ENCODE results near the gene GABPB1.

Gene GABPB1

DNA sequence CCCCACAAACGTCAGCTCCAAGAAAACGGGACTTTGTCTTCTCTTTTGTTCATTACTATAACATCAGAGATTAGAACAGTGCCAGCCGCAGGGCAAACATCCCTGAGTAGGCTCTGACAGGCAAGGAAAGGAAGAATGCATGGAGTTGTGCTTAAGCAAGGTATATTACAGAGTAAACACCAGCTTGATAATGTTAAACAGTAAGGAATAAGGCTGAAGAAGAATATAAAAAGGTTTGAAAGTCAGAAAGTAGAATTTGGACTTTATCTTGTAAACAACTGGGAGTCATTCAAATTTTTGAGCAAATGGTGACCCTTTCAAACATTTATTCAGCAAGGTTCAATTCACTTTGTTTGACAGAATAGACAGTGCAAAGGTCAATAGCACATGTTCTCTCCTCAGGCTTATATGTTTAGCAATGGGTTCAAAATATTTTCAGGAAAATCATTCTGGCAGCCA is 11.0 kb downstream of the GABPB1 start:
- DNase-seq (ENCODE audit: low read depth in 2 of 2) = no peak

DNA sequence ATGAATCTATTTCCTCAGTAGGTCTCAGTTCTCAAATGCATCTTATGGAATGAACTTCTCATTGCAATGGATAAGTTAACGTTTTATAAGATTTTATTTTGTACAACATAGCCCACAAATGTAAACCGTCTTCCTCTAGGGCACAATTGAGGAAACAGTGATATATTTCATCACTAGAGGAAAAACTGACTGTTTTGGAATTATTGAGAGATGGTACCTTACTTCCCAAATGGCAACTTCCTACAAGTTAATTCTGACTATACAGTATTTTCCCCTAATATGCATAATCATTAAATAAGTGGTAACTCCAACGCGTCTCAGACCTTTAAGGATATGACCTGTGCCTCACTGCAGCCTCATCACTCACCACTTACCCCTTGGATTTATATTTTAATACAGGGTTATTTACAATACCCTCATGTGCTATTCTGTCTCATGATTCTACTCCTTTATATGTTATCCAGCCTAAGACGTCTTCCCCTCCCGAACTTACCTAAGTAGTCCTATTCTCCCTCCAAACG is 13.3 kb downstream of the GABPB1 start:
- DNase-seq (ENCODE audit: low read depth in 2 of 2) = no peak

DNA sequence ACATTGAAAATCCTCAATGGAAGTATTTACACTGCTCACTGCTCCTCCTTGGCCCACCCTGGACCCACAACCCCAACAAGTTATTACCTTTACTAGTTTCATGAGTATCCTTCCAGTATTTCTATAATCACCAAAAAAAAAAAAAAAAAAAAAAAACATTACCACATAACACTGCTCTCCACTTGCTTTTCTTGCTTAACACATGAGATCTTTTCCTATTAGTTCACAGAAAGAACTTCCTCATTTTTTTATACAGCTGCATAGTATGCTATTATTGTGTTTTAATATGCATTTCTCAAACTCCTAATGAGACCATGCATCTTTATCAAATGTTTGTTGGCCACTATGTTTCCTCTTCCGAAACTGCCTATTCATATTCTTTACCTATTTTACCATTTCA is 14.6 kb downstream of the GABPB1 start:
- DNase-seq (ENCODE audit: low read depth in 2 of 2) = no peak

DNA sequence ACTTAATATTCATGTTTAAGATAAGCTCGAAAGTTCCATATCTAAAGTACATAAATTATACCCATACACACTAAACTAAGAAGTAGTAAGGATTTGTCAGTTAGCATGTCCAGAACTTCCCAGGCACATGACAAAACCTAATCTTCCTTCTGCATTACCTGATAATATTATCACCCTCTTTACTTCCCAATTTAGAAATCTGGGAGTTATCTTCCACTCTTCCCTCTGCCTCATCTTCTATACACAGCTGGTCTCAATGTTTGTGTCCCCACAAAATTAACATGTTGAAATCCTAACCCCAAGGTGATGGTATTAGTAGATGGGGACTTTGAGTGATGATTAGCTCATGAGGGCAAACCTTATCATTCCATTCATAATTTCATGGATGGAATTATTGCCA is 15.3 kb downstream of the GABPB1 start:
- no peak for DNase-seq (ENCODE audit: low read depth in 2 of 2)

DNA sequence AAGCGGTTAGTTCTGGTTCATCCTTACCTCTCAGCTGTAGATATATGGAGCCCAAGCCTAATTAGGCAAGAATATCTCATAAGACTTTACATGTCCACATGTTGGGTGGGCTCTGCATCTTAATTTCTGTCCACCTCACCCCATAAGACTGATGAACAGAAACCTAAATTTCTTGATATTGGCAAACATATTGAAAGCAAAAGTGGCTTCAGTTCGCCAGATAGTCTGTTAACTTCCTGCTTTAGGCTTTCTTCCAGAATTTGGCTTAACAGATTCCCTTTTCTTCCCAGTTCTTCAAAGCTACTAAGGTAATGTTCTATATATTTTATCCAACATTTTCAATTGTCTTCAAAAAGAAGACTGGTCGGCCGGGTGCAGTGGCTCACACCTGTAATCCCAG is 19.7 kb downstream of the GABPB1 start:
- DNase-seq (ENCODE audit: low read depth in 2 of 2) = no peak

DNA sequence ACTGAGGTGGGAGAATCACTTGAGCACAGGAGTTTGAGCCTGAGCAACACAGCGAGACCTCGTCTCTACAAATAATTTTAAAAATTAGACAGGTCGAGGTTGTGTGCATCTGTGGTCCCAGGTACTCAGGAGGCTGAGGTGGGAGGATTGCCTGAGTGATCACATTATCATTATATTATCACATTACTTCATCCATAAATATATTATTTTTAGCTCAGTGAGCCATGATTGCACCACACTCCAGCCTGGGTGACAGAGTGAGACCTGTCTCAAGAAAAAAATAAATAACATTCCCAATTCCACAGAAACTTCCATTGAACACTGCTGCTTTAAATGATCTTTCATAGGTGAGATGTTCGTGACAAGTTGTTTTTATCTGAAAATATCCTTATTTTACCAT is 21.8 kb downstream of the GABPB1 start:
- DNase-seq (ENCODE audit: low read depth in 2 of 2) = no peak

- DNase-seq (ENCODE audit: low read depth in 2 of 2) = no peak
Observed at GRCh38 chr15:50330921-50331320, 24.1 kb downstream of the GABPB1 start.

GRCh38 chr15:50328116-50328515 is 26.9 kb downstream of the GABPB1 start:
- no peak for DNase-seq (ENCODE audit: low read depth in 2 of 2)

GRCh38 chr15:50321680-50322210 is 33.3 kb downstream of the GABPB1 start:
- no peak for DNase-seq (ENCODE audit: low read depth in 2 of 2)

DNA sequence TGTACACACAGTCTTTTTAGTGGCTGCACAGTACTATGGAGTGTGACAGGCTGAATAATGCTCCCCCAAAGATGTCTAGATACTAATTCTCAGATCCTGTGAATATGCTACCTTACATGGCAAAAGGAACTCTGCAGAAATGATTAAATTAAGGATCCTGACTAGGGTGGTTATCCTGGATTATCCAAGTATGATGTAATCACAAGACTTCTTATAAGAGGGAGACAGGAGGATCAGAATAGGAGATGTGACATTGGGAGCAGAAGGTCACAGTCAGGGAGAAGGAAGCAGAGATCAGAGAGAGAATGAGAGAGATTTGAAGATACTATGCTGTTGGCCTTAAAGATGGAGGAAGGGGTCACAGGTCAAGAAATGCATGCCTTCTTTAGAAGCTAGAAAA is 34.5 kb downstream of the GABPB1 start:
- DNase-seq (ENCODE audit: low read depth in 2 of 2) = no peak

DNA sequence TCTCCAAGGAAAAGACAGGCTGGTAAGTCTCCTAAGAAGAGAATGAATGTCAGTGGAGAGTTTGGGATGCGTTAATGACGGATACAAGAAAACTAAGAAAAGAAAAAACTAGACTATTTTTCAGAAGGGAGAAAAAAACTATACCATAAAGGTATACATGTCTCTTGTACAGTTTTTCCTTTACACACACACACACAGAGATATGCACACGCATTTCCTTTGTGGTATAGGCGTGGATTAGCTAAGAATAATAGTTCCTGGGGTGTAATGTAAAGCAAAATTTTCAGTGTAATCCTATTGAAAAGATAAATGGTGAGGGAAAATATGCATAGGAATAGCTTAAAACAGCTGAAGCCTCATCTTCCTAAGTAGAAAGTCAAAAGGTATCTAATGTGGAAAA is 36.3 kb downstream of the GABPB1 start:
- DNase-seq (ENCODE audit: low read depth in 2 of 2) = no peak

- DNase-seq (ENCODE audit: low read depth in 2 of 2) = no peak
Observed at GRCh38 chr15:50315814-50316630, 39.0 kb downstream of the GABPB1 start.

DNA sequence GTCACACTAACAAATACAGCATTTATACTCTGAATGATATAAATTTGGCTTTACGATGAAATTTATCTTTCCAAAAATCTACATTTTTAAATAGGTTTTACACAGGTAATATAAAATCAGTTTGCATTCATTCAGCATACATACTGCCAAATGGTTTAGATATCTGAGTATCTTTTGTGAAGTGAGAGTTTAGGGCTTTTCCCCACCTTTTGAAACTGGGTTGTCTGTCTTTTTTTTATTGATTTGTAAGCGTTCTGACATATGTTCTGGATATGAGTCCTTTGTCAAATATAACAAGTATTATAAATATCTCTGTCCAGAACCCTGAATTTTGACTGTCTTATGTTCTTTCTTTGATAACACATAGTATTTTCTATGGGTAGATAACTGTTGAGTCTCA is 42.4 kb downstream of the GABPB1 start:
- DNase-seq (ENCODE audit: low read depth in 2 of 2) = no peak

DNA sequence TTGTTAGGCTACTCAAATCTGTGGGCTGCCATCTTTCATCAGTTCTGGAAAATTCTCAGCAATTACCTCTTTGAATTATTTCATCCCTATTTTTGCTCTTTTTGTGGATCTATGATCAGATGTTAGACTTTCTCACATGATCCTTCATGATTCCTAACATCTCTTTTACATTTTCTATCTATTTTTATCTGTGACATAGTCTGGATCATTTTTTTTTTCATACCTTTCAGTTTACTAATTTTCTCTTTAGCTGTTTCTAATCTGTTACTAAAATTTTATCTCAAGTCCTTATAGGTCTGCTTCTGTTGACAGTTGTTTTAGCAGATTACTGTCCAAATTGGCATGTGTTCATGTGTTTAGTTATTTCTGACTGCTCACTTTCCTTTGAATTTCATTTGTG is 47.2 kb downstream of the GABPB1 start:
- no peak for DNase-seq (ENCODE audit: low read depth in 2 of 2)

- no peak for DNase-seq (ENCODE audit: low read depth in 2 of 2)
Observed at GRCh38 chr15:50304836-50305235, 50.2 kb downstream of the GABPB1 start.

DNA sequence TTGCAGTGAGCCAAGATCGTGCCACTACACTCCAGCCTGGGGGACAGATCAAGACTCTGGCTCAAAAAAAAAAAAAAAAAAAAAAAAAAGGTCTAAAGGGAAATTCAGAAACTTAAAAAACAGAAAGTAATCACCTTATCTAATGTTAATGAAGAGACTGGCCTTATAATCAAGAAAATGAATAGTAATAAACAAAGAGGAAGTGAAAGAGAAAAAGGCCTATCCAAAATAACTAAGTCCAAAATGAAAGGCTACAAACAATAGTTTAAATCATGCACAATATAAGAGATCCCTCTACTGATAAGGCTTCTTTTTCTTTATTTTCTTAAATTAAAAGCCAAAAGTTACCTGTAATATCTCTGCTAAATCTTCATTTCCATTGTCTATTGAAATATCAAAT is 52.4 kb downstream of the GABPB1 start:
- no peak for DNase-seq (ENCODE audit: low read depth in 2 of 2)

GRCh38 chr15:50298340-50298739 is 56.7 kb downstream of the GABPB1 start:
- no peak for DNase-seq (ENCODE audit: low read depth in 2 of 2)

DNA sequence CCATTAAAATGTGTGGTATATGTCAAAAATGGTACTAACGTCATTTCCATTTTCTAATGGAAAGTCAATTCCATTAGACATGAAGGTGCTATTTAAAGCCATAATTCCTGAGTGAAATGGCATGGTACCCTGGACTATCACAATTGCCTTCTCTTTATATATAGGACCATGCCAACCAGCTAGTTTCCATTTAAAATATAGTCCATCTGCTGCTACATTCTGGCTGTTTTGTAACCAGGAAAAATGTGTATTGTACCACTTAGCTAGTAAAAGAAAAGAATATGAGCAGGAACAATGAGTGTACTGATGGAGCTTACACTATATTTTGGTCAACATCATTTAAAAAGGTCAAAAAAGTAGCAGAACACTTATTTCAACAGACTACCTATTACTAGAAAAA is 59.0 kb downstream of the GABPB1 start:
- DNase-seq (ENCODE audit: low read depth in 2 of 2) = no peak

GRCh38 chr15:50289749-50290148 is 65.2 kb downstream of the GABPB1 start:
- no peak for DNase-seq (ENCODE audit: low read depth in 2 of 2)

- no peak for DNase-seq (ENCODE audit: low read depth in 2 of 2)
Observed at GRCh38 chr15:50287324-50288116, 67.5 kb downstream of the GABPB1 start.

DNA sequence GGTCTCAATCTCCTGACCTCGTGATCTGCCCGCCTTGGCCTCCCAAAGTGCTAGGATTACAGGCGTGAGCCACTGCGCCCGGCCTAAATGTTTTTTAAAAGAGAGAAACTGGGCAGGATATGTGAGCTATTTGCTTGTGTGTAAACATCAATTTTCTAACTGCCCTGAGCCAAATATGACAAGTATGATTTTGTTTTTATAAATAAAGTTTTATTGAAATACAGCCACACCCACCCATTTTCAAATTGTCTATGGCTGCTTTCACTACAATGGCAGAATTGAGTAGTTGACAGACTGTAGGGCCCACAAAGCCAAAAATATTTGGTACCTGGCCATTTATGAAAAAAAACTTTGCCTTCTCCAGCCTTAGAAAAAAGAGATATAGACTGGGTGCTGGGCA is 73.6 kb downstream of the GABPB1 start:
- no peak for DNase-seq (ENCODE audit: low read depth in 2 of 2)

- DNase-seq (ENCODE audit: low read depth in 2 of 2) = no peak
Observed at GRCh38 chr15:50280271-50280670, 74.7 kb downstream of the GABPB1 start.

GRCh38 chr15:50278496-50278895 is 76.5 kb downstream of the GABPB1 start:
- DNase-seq (ENCODE audit: low read depth in 2 of 2) = no peak

All from activated CD8-positive, alpha-beta memory T cell treated with anti-CD3 and anti-CD28 coated beads for 4 hours (primary cell).